Cardiac muscle cell (in vitro differentiated cells and primary cell): ENCODE results near the gene LIPA. TPM values are rescaled to one million over a fixed set of nuclear protein-coding genes. Genes with fewer than 3 reads are reported as not detected.
"Not testable (repeated sequence)": the region's sequence is repeated elsewhere in the genome, so short reads cannot be mapped to it uniquely, and the experiment has no call there.

ENCODE experiments used
- DNase-seq, 2 donors: peaks; one replicate each; pipeline versions ENCODE4 v3.0.0 to v3.0.0-alpha.2; 2010 to 2017; ENCODE audit warnings: low read depth in 1 of 2, low spot score in 1 of 2
- H3K27ac ChIP-seq: fragments of 200-600 bp; sonication (generic); 2 replicates; pipeline ENCODE4 v1.5.1; 2016
- H3K27me3 ChIP-seq: fragments of 200-600 bp; sonication (generic); 2 replicates; pipeline ENCODE4 v1.6.0; 2016; ENCODE audit warnings: control low read depth
- H3K36me3 ChIP-seq: fragments of 200-600 bp; sonication (generic); 2 replicates; pipeline ENCODE4 v1.5.1; 2016; ENCODE audit warnings: control low read depth
- H3K4me1 ChIP-seq: fragments of 200-600 bp; sonication (generic); 2 replicates; pipeline ENCODE4 v1.8.1; 2017; ENCODE audit warnings: low read depth, mild to moderate bottlenecking, mixed run types
- H3K4me3 ChIP-seq: fragments of 200-600 bp; sonication (generic); 2 replicates; pipeline ENCODE4 v1.5.1; 2016; ENCODE audit warnings: mild to moderate bottlenecking
- H3K9me3 ChIP-seq: fragments of 200-600 bp; sonication (generic); 2 replicates; pipeline ENCODE4 v1.5.1; 2017; ENCODE audit warnings: low read depth, mild to moderate bottlenecking, control low read depth
- CTCF ChIP-seq: IDR thresholded peaks from 2 replicates; pipeline ENCODE4 v1.5.1; 2012; ENCODE audit warnings: low read depth, mild to moderate bottlenecking, low read length
- polyA plus RNA-seq: library from polyadenylated mRNA; unstranded; fragments of >200 nt; fragmentation: Nextera tagmentation; extraction: Ambion mirVana; gene quantifications from 2 replicates; pipeline ENCODE4 v1.2.1, GENCODE V29; 2016
- total RNA-seq: library from RNA; depleted of rRNA; stranded (reverse); fragments of >200 nt; gene quantifications from 2 replicates; pipeline ENCODE4 v1.2.3, GENCODE V29; 2016

LIPA gene
- total and polyA plus RNA-seq, 2 experiments from 2014 or later: 6.8 to 12.3 TPM

- DNase-seq: peak in 1 of 2 donors; percentile 22
- Histone ChIP-seq H3K27me3 (no peaks in the 10 kb centered on the region), H3K36me3 (no peaks in the 10 kb centered on the region), H3K4me3 (no peak overlapping the region), H3K27ac (no peak overlapping the region), H3K9me3 (no peaks in the 10 kb centered on the region), H3K4me1 (no peaks in the 10 kb centered on the region)
- no peak for TF ChIP-seq CTCF
Observed at GRCh38 chr10:89173075-89173474, 78.5 kb downstream of the LIPA start.

- no peaks in the 10 kb centered on the region for H3K27me3 ChIP-seq
- TF ChIP-seq CTCF: no peak
- H3K4me3 ChIP-seq: no peak overlapping the region
Observed at GRCh38 chr10:89171996-89172395, 79.6 kb downstream of the LIPA start.

GRCh38 chr10:89171263-89171872 is 80.2 kb downstream of the LIPA start:
- Histone ChIP-seq H3K27ac (no peak overlapping the region), H3K9me3 (no peaks in the 10 kb centered on the region), H3K4me3 (no peak overlapping the region), H3K4me1 (no peaks in the 10 kb centered on the region), H3K27me3 (no peaks in the 10 kb centered on the region), H3K36me3 (no peaks in the 10 kb centered on the region)
- TF ChIP-seq CTCF: no peak
- no peak for DNase-seq

More at GRCh38 chr10:89171996-89172395, 79.6 kb downstream of the LIPA start:
- Histone ChIP-seq H3K27ac (no peak overlapping the region), H3K4me1 (no peaks in the 10 kb centered on the region), H3K9me3 (no peaks in the 10 kb centered on the region), H3K36me3 (no peaks in the 10 kb centered on the region)
- DNase-seq: no peak

- not testable (repeated sequence) for H3K27ac ChIP-seq, H3K36me3 ChIP-seq
Observed at GRCh38 chr10:89168354-89168900, 83.1 kb downstream of the LIPA start.

GRCh38 chr10:89167915-89168314 is 83.7 kb downstream of the LIPA start:
- DNase-seq: no peak
- H3K9me3 ChIP-seq: no peaks in the 10 kb centered on the region
- no peak for TF ChIP-seq CTCF
- H3K4me3 ChIP-seq: no peak overlapping the region
- no peaks in the 10 kb centered on the region for H3K36me3 ChIP-seq
- no peak overlapping the region for H3K27ac ChIP-seq
- H3K4me1 ChIP-seq: no peaks in the 10 kb centered on the region
- H3K27me3 ChIP-seq: no peaks in the 10 kb centered on the region

More at GRCh38 chr10:89168354-89168900, 83.1 kb downstream of the LIPA start:
- DNase-seq, H3K9me3 ChIP-seq, H3K27me3 ChIP-seq, H3K4me3 ChIP-seq, H3K4me1 ChIP-seq: not testable (repeated sequence)

GRCh38 chr10:89165923-89166322 is 85.7 kb downstream of the LIPA start:
- Histone ChIP-seq H3K27ac (no peak overlapping the region), H3K9me3 (no peaks in the 10 kb centered on the region), H3K4me1 (no peaks in the 10 kb centered on the region), H3K27me3 (no peaks in the 10 kb centered on the region), H3K4me3 (no peak overlapping the region), H3K36me3 (no peaks in the 10 kb centered on the region)
- TF ChIP-seq CTCF: no peak
- DNase-seq: no peak
